Prostate gland (tissue), 2 donors: ENCODE results near the gene OSTC.

Experiments
- POLR2A ChIP-seq: fragments of 450-650 bp; IDR thresholded peaks from one replicate; pipeline ENCODE4 v1.6.1; 2016; ENCODE audit warnings: antibody characterized with exemption, mild to moderate bottlenecking
- TF ChIP-seq, protein P1 (sequence below), 4 experiments: fragments of 200-600 bp in 2 of 4; fragments of 450-650 bp in 2 of 4; sonication (generic) in 2 of 4; IDR thresholded peaks; 1 replicate in 3 of 4; 2 replicates in 1 of 4; pipeline ENCODE4 v1.5.1; 2016 to 2019; ENCODE audit warnings: antibody characterized with exemption in 4 of 4, mild to moderate bottlenecking in 2 of 4, moderate library complexity in 2 of 4

DNA sequence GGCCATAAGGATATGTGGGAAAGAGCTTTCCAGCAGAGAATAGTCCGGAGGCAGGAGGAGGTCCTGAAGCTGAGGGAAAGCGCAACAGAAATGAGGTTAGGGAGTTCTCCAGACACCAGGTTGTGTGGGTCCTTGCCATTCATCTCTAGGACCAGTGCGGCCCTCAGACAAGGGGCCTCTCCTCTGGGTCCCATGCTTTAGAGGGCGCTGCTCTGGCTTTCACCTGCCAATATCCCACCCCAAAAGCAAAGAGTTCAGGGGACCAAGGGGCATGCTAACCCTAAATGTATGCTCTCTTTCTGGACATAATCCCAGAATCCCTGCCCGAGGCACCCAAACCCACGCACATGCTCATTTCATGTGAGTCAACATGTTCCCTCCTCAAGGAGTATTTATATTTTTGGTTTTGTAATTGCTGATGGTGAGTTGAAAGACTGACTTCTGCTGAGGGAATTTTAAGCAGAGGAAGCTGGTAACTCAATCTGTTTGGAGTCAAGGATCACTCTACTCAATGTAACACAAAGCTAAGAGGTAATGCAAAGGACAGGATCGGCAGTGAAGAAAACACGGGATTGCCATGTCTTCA is 15.2 kb upstream of the OSTC start:
- TF ChIP-seq, protein P1, sequence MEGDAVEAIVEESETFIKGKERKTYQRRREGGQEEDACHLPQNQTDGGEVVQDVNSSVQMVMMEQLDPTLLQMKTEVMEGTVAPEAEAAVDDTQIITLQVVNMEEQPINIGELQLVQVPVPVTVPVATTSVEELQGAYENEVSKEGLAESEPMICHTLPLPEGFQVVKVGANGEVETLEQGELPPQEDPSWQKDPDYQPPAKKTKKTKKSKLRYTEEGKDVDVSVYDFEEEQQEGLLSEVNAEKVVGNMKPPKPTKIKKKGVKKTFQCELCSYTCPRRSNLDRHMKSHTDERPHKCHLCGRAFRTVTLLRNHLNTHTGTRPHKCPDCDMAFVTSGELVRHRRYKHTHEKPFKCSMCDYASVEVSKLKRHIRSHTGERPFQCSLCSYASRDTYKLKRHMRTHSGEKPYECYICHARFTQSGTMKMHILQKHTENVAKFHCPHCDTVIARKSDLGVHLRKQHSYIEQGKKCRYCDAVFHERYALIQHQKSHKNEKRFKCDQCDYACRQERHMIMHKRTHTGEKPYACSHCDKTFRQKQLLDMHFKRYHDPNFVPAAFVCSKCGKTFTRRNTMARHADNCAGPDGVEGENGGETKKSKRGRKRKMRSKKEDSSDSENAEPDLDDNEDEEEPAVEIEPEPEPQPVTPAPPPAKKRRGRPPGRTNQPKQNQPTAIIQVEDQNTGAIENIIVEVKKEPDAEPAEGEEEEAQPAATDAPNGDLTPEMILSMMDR (IDR thresholded peaks at IDR 0.05) = no peak
- TF ChIP-seq POLR2A = no peak
